H1 (cell line): Measurements from ENCODE around the gene IFITM2. TPM values are rescaled to one million over a fixed set of nuclear protein-coding genes. Genes with fewer than 3 reads are reported as not detected.

Experiments
- CTCF ChIA-PET: fragments of 300-600 bp; sonication (Branson Sonifier 250); formaldehyde crosslinking; loops from one replicate; lab custom pipeline; 2021; ENCODE audit not compliant: partially characterized antibody; lab: Charles Lee
- POLR2A ChIA-PET: fragments of 300-600 bp; sonication (Branson Sonifier 250); formaldehyde crosslinking; loops from one replicate; lab custom pipeline; 2021; ENCODE audit warnings: inconsistent platforms; ENCODE audit not compliant: partially characterized antibody; lab: Charles Lee
- DNase-seq, 2 experiments: peaks; one replicate each; pipeline versions ENCODE4 v3.0.0 to v3.0.0-alpha.2; 2010 to 2022; ENCODE audit warnings: low spot score in 2 of 2, low read depth in 1 of 2, mixed read lengths in 1 of 2
- FAIRE-seq: peaks from 2 replicates; lab custom pipeline; 2011; peaks lifted over from hg19 to GRCh38; lab: Jason Lieb, UNC
- H2AFZ ChIP-seq: 2 replicates; pipeline ENCODE4 v1.8.1; 2012; ENCODE audit warnings: low read length, inconsistent platforms
- H2AK5ac ChIP-seq: 2 replicates; pipeline ENCODE4 v1.6.1; 2013; ENCODE audit warnings: low read depth, low read length
- H2BK120ac ChIP-seq: replicated peaks from 2 replicates; pipeline ENCODE3; 2013; ENCODE audit warnings: low read depth, low read length, inconsistent platforms
- H2BK12ac ChIP-seq: 2 replicates; pipeline ENCODE4 v1.6.1; 2013; ENCODE audit warnings: low read depth, low read length
- H2BK15ac ChIP-seq: 2 replicates; pipeline ENCODE4 v1.6.1; 2013; ENCODE audit warnings: low read length
- H2BK20ac ChIP-seq: 2 replicates; pipeline ENCODE4 v1.6.1; 2013; ENCODE audit warnings: low read length
- H2BK5ac ChIP-seq: 2 replicates; pipeline ENCODE4 v1.6.1; 2013; ENCODE audit warnings: low read depth, low read length
- H3K14ac ChIP-seq: 2 replicates; pipeline ENCODE4 v1.6.1; 2013; ENCODE audit warnings: inconsistent platforms; ENCODE audit not compliant: insufficient read length
- H3K18ac ChIP-seq: 2 replicates; pipeline ENCODE4 v1.6.1; 2013; ENCODE audit warnings: low read length; ENCODE audit errors: extremely low read depth
- H3K23ac ChIP-seq: 2 replicates; pipeline ENCODE4 v1.6.1; 2013; ENCODE audit warnings: inconsistent platforms; ENCODE audit not compliant: insufficient read length
- H3K23me2 ChIP-seq: 2 replicates; pipeline ENCODE4 v1.6.1; 2013; ENCODE audit warnings: low read depth, low read length
- H3K27ac ChIP-seq: 2 replicates; pipeline ENCODE4 v1.6.1; 2011; ENCODE audit warnings: low read depth, low read length, inconsistent platforms
- H3K27me3 ChIP-seq, 4 experiments: replicated peaks in 1 of 4; 1 replicate in 1 of 4; 2 replicates in 3 of 4; pipeline versions ENCODE4 v1.6.1 to v1.8.1; 2011 to 2013; ENCODE audit warnings: low read length in 3 of 4, mild to moderate bottlenecking in 3 of 4, inconsistent platforms in 2 of 4, mixed read lengths in 2 of 4, moderate library complexity in 1 of 4; ENCODE audit not compliant: control insufficient read depth in 3 of 4, insufficient read depth in 3 of 4; ENCODE audit errors: extremely low read depth in 1 of 4
- H3K36me3 ChIP-seq, 4 experiments: 2 replicates each; pipeline versions ENCODE4 v1.6.1 to v1.8.1; 2011 to 2013; ENCODE audit warnings: mild to moderate bottlenecking in 4 of 4, low read length in 3 of 4, moderate library complexity in 2 of 4, control low read depth in 1 of 4, inconsistent platforms in 1 of 4; ENCODE audit not compliant: insufficient read depth in 4 of 4, control insufficient read depth in 2 of 4
- H3K4ac ChIP-seq: replicated peaks from 2 replicates; pipeline ENCODE3; 2013; ENCODE audit warnings: low read length, low read depth, mixed read lengths, inconsistent platforms; ENCODE audit not compliant: insufficient read length
- H3K4me1 ChIP-seq, 4 experiments: replicated peaks in 1 of 4; 1 replicate in 1 of 4; 2 replicates in 3 of 4; pipeline versions ENCODE4 v1.6.1 to v1.8.1; 2011 to 2013; ENCODE audit warnings: low read length in 3 of 4, inconsistent platforms in 2 of 4, mixed read lengths in 1 of 4; ENCODE audit not compliant: insufficient read depth in 4 of 4, control insufficient read depth in 3 of 4
- H3K4me2 ChIP-seq, 2 experiments: 2 replicates each; pipeline versions ENCODE4 v1.6.1 to v1.8.1; 2011 to 2013; ENCODE audit warnings: low read depth in 2 of 2, low read length in 2 of 2, control low read depth in 1 of 2, inconsistent platforms in 1 of 2, mild to moderate bottlenecking in 1 of 2; ENCODE audit not compliant: insufficient read depth in 1 of 2
- H3K4me3 ChIP-seq, 4 experiments: fragments of 200-600, 300-600 bp in 1 of 4; sonication (generic), shearing (Covaris generic), sonication (Bioruptor Twin) in 1 of 4; 2 replicates each; pipeline versions ENCODE4 v1.5.1 to v1.8.1; 2011 to 2016; ENCODE audit warnings: low read length in 4 of 4, low read depth in 3 of 4, control low read depth in 2 of 4, inconsistent platforms in 2 of 4, mild to moderate bottlenecking in 2 of 4, mixed read lengths in 1 of 4, moderate library complexity in 1 of 4; ENCODE audit not compliant: insufficient read depth in 2 of 4; ENCODE audit errors: extremely low read depth in 1 of 4
- H3K56ac ChIP-seq: replicated peaks from 2 replicates; pipeline ENCODE3; 2013; ENCODE audit warnings: low read depth, mild to moderate bottlenecking, mixed read lengths, low read length, inconsistent platforms; ENCODE audit not compliant: insufficient read length
- H3K79me1 ChIP-seq: 2 replicates; pipeline ENCODE4 v1.6.1; 2013; ENCODE audit warnings: low read depth, low read length, control low read depth
- H3K79me2 ChIP-seq, 2 experiments: 2 replicates each; pipeline versions ENCODE4 v1.6.1 to v1.8.1; 2012 to 2013; ENCODE audit warnings: low read length in 2 of 2, mild to moderate bottlenecking in 2 of 2, inconsistent platforms in 1 of 2; ENCODE audit not compliant: insufficient read depth in 2 of 2, control insufficient read depth in 1 of 2
- H3K9ac ChIP-seq, 4 experiments: replicated peaks in 1 of 4; 1 replicate in 1 of 4; 2 replicates in 3 of 4; pipeline versions ENCODE4 v1.6.1 to v1.8.1; 2011 to 2013; ENCODE audit warnings: low read depth in 3 of 4, low read length in 3 of 4, control low read depth in 2 of 4, mild to moderate bottlenecking in 2 of 4, moderate library complexity in 2 of 4, inconsistent platforms in 1 of 4; ENCODE audit errors: extremely low read depth in 1 of 4
- H3K9me3 ChIP-seq, 2 experiments: 2 replicates each; pipeline versions ENCODE4 v1.6.1 to v1.8.1; 2012 to 2013; ENCODE audit warnings: mild to moderate bottlenecking in 2 of 2, moderate library complexity in 2 of 2, control low read depth in 1 of 2, inconsistent platforms in 1 of 2, low read depth in 1 of 2, low read length in 1 of 2, mixed read lengths in 1 of 2; ENCODE audit not compliant: insufficient read depth in 2 of 2
- H4K20me1 ChIP-seq, 2 experiments: replicated peaks in 1 of 2; 2 replicates each; pipeline versions ENCODE3 to v1.8.1; 2011 to 2013; ENCODE audit warnings: inconsistent platforms in 2 of 2, low read length in 2 of 2, mild to moderate bottlenecking in 1 of 2; ENCODE audit not compliant: insufficient read depth in 2 of 2, control insufficient read depth in 1 of 2
- H4K5ac ChIP-seq: 2 replicates; pipeline ENCODE4 v1.6.1; 2013; ENCODE audit warnings: low read length, low read depth, mixed read lengths, inconsistent platforms; ENCODE audit not compliant: insufficient read length
- H4K8ac ChIP-seq: 2 replicates; pipeline ENCODE4 v1.8.0; 2013; ENCODE audit warnings: mild to moderate bottlenecking, moderate library complexity, low read length, inconsistent platforms; ENCODE audit not compliant: insufficient read depth; ENCODE audit errors: extremely low read depth
- H4K91ac ChIP-seq: replicated peaks from 2 replicates; pipeline ENCODE3; 2013; ENCODE audit warnings: low read length, mixed read lengths, inconsistent platforms; ENCODE audit not compliant: insufficient read length
- CBX8 ChIP-seq: fragments of 300-800, 300-1000 bp; sonication (generic); IDR thresholded peaks from 2 replicates; pipeline ENCODE4 v1.7.1; 2016; ENCODE audit warnings: low read depth, low read length, borderline replicate concordance
- EP300 ChIP-seq, 2 experiments: IDR thresholded peaks; 1 replicate in 1 of 2; 2 replicates in 1 of 2; pipeline ENCODE4 v1.6.1; 2011 to 2012; ENCODE audit warnings: low read depth in 2 of 2, low read length in 2 of 2, mild to moderate bottlenecking in 2 of 2, borderline replicate concordance in 1 of 2, inconsistent platforms in 1 of 2, moderate library complexity in 1 of 2
- MAFK ChIP-seq: IDR thresholded peaks from 2 replicates; pipeline ENCODE4 v1.6.1; 2012; ENCODE audit warnings: low read depth, mild to moderate bottlenecking, improper control_type of control experiment, low read length
- RNF2 ChIP-seq: fragments of 200-900, 300-1000 bp; sonication (generic); IDR thresholded peaks from 2 replicates; pipeline ENCODE4 v1.7.1; 2016; ENCODE audit warnings: borderline replicate concordance, low read depth, mild to moderate bottlenecking, antibody characterized with exemption, low read length; ENCODE audit not compliant: poor library complexity, severe bottlenecking; ENCODE audit errors: missing control alignments
- SP1 ChIP-seq: IDR thresholded peaks from 2 replicates; pipeline ENCODE4 v1.6.1; 2011; ENCODE audit warnings: low read depth, low read length
- SRF ChIP-seq: IDR thresholded peaks from 2 replicates; pipeline ENCODE4 v1.6.1; 2011; ENCODE audit warnings: mild to moderate bottlenecking, low read depth, low read length, moderate library complexity
- TBP ChIP-seq: IDR thresholded peaks from 2 replicates; pipeline ENCODE4 v1.6.1; 2011; ENCODE audit warnings: low read depth, low read length, improper control_type of control experiment
- TCF12 ChIP-seq: IDR thresholded peaks from 2 replicates; pipeline ENCODE4 v1.6.1; 2011; ENCODE audit warnings: low read depth, mild to moderate bottlenecking, low read length
- ZNF274 ChIP-seq: IDR thresholded peaks from 2 replicates; pipeline ENCODE4 v1.7.0; 2012; ENCODE audit warnings: low read length, borderline replicate concordance; ENCODE audit errors: extremely low read depth
- WGBS, 2 experiments: shearing (Covaris generic) in 1 of 2; methylation state at CpG; one replicate each; pipeline versions ENCODE4 v1.1.6 to v1.1.7; 2013 to 2015; ENCODE audit warnings: low lambda C conversion rate in 2 of 2, mixed read lengths in 2 of 2, inconsistent platforms in 1 of 2, low coverage in 1 of 2, missing lambda C conversion rate in 1 of 2; ENCODE audit not compliant: insufficient replicate concordance in 2 of 2, insufficient coverage in 1 of 2, insufficient read length in 1 of 2; ENCODE audit errors: extremely low coverage in 1 of 2, missing lambda C conversion rate in 1 of 2; 5-methylcytosine and 5-hydroxymethylcytosine counted together
- polyA plus RNA-seq, 7 experiments: library from polyadenylated mRNA; depleted of rRNA in 3 of 7; stranded (reverse) in 5 of 7; unstranded in 2 of 7; fragments of >200 nt in 5 of 7; fragments of 200-250 nt in 2 of 7; gene quantifications; 1 replicate in 5 of 7; 2 replicates in 1 of 7; 4 replicates in 1 of 7; pipeline versions ENCODE4 v1.2.1 to v1.2.3, GENCODE V29; 2011 to 2013; ENCODE audit warnings: missing spikeins in 2 of 7, mixed read lengths in 2 of 7
- total RNA-seq: library from RNA; stranded (reverse); fragmentation: NEBNext Ultra II Directional; extraction: Animal tissue kit (Norgen Biotek cat#: 25700); gene quantifications from 2 replicates; pipeline ENCODE4 v1.2.1, GENCODE V29; 2021

The IFITM2 gene
- total and polyA plus RNA-seq, 2 of the 8 experiments (the other 6 are each of a cell fraction or from before 2014, with no cell fraction given): 399 to 764 TPM

GRCh38 chr11:284105-285020, 23.3 kb upstream of the IFITM2 start:
- Histone ChIP-seq H3K18ac (no peak overlapping the region), H3K4me3 (no peak overlapping the region), H3K14ac (no peak overlapping the region), H3K23me2 (peaks cover 5% of the 10 kb centered on the region; the same call in 1 of the 2 replicates), H2BK15ac (0 out of 2 replicates have a peak overlapping the region, but pooled peaks have one; percentile 72), H3K56ac (no peak overlapping the region), H3K4me1 (peaks cover 0 to 14% (median 9%) of the 10 kb centered on the region in 4 experiments; a peak in 6 of 7 replicates), H4K91ac (peak overlapping the region; percentile 74), H2BK5ac (peak overlapping the region; percentile 88; the same call in 1 of the 2 replicates), H3K36me3 (no peaks in the 10 kb centered on the region), H3K9me3 (peaks cover 0 to 3% of the 10 kb centered on the region in 2 experiments; a peak in 1 of 4 replicates), H3K4me2 (no peak overlapping the region), H2AFZ (no peak overlapping the region), H4K8ac (peak overlapping the region; percentile 82; the same call in 1 of the 2 replicates), H3K23ac (no peak overlapping the region), H3K4ac (peak overlapping the region; percentile 32), H3K79me1 (no peaks in the 10 kb centered on the region), H2AK5ac (0 out of 2 replicates have a peak overlapping the region, but pooled peaks have one; percentile 40), H2BK120ac (peak overlapping the region; percentile 92), H2BK20ac (no peak overlapping the region), H2BK12ac (peak overlapping the region; percentile 39; the same call in 1 of the 2 replicates), H3K9ac (no peak overlapping the region), H3K27me3 (peaks cover 5 to 16% (median 13%) of the 10 kb centered on the region in 4 experiments; a peak in 6 of 7 replicates), H4K5ac (peak overlapping the region; percentile 38), H4K20me1 (no peaks in the 10 kb centered on the region), H3K27ac (no peak overlapping the region; the same call in 1 of the 2 replicates), H3K79me2 (no peaks in the 10 kb centered on the region)
- peak in 1 of 2 experiments; percentile 45 for DNase-seq
- 85% methylated on average over 22 of the region's 24 CpGs; no CpG with 5 or more reads in 1 of the 2 experiments for WGBS, 2 experiments
- ChIA-PET POLR2A (interaction anchor here (1.1 to 7.7 kb wide), 7 partner anchors 8 to 87 kb away, joined by 3 to 51 read pairs (median 5); partner anchors contain the start of gene IFITM5), CTCF (interaction anchor here (0.9 to 8.6 kb wide), 6 partner anchors 10 to 80 kb away, joined by 3 to 88 read pairs (median 5); no protein-coding TSS in a partner anchor)
- no peak for FAIRE-seq
- TF ChIP-seq TCF12: no peak
- no peak for TF ChIP-seq RNF2
- no peak for TF ChIP-seq ZNF274
- TF ChIP-seq SRF: no peak
- TF ChIP-seq SP1: no peak
- TF ChIP-seq MAFK: no peak
- TF ChIP-seq EP300 (IDR thresholded peaks at IDR 0.05; ENCODE audit: borderline replicate concordance in 1 of 2, low read depth in 2 of 2, low read length in 2 of 2): no peak
- no peak for TF ChIP-seq TBP
- TF ChIP-seq CBX8: no peak
